Upper lobe of left lung (tissue), 4 donors: ENCODE results near the gene GAGE12J.

Source experiments
- CTCF ChIP-seq, 6 experiments: fragments of 450-650 bp in 4 of 6; fragments of 200-600 bp in 2 of 6; sonication (generic) in 2 of 6; IDR thresholded peaks; one replicate each; pipeline ENCODE4 v1.5.1; 2016 to 2019; ENCODE audit warnings: antibody characterized with exemption in 6 of 6
- POLR2A ChIP-seq, 4 donors: fragments of 450-650 bp; IDR thresholded peaks; one replicate each; pipeline ENCODE4 v1.5.1; 2016 to 2017; ENCODE audit warnings: antibody characterized with exemption in 4 of 4, mild to moderate bottlenecking in 2 of 4
- POLR2AphosphoS5 ChIP-seq, 2 donors: sonication (generic); formaldehyde crosslinking; IDR thresholded peaks; one replicate each; pipeline ENCODE4 v1.5.1; 2017; ENCODE audit warnings: antibody characterized with exemption in 2 of 2

DNA sequence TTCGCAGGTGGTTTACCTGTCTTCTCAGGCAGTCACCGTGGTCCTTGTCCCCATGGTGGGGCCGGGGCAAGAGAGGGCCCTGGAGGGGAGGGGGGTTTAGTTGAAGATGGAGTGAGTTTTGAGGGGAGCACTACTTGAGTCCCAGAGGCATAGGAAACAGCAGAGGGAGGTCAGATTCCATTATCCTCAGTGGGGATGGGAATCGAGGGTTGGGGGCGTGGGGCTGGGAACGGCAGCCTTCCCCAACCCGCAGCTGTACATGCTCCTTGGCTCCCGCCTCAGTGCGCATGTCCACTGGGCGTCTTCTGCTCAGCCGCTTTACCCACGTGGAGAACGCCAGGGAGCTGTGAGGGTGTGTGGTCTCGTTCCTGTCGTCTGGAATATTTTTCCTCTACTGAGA is 18.5 kb upstream of the GAGE12J start, which contains the start of gene GAGE10:
- TF ChIP-seq CTCF (IDR thresholded peaks at IDR 0.05) (no peak), POLR2AphosphoS5 (IDR thresholded peaks at IDR 0.05) (no peak), POLR2A (IDR thresholded peaks at IDR 0.05) (no peak)
